ENCODE data around the gene USP12. TPM values are rescaled to one million over a fixed set of nuclear protein-coding genes. Genes with fewer than 3 reads are reported as not detected.

USP12 gene
- total RNA-seq, 2 donors from 2014 or later, result 22.6 to 40.5 TPM

DNA sequence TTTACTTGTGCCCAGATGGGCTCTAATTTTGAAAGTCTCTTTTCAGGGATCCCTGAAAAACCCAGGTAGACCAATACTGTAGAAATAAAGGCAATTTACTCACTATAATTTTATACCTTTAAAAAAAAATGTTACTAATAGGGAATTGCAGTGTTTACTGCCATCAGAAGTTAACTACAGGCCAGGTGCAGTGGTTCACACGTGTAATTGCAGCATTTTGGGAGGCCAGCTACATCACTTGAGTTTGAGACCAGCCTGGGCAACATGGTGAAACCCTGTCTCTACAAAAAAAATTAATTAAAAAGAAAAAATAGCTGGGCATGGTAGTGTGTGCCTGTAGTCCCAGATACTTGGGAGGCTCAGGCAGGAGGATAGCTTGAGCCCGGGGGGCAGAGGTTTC is 10.2 kb downstream of the USP12 start:
- ATAC-seq (ENCODE audit: insufficient number of reproducible peaks, low FRiP score, low read depth), result no peak
- no peaks in the 10 kb centered on the region for H3K36me3 ChIP-seq
- no peak for DNase-seq (ENCODE audit: low spot score)
- no peaks in the 10 kb centered on the region for H3K27me3 ChIP-seq (replicated peaks; ENCODE audit: insufficient read depth)
- H3K4me3 ChIP-seq, result no peak overlapping the region
- peaks cover 2% of the 10 kb centered on the region for H3K9me3 ChIP-seq
- peaks cover 18 to 60% of the 10 kb centered on the region in 2 donors for H3K4me1 ChIP-seq (ENCODE audit: control insufficient read depth in 1 of 2, low read depth in 2 of 2)
- H3K27ac ChIP-seq, result no peak overlapping the region
- TF ChIP-seq, protein P1, sequence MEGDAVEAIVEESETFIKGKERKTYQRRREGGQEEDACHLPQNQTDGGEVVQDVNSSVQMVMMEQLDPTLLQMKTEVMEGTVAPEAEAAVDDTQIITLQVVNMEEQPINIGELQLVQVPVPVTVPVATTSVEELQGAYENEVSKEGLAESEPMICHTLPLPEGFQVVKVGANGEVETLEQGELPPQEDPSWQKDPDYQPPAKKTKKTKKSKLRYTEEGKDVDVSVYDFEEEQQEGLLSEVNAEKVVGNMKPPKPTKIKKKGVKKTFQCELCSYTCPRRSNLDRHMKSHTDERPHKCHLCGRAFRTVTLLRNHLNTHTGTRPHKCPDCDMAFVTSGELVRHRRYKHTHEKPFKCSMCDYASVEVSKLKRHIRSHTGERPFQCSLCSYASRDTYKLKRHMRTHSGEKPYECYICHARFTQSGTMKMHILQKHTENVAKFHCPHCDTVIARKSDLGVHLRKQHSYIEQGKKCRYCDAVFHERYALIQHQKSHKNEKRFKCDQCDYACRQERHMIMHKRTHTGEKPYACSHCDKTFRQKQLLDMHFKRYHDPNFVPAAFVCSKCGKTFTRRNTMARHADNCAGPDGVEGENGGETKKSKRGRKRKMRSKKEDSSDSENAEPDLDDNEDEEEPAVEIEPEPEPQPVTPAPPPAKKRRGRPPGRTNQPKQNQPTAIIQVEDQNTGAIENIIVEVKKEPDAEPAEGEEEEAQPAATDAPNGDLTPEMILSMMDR (IDR thresholded peaks at IDR 0.05), result no peak

DNA sequence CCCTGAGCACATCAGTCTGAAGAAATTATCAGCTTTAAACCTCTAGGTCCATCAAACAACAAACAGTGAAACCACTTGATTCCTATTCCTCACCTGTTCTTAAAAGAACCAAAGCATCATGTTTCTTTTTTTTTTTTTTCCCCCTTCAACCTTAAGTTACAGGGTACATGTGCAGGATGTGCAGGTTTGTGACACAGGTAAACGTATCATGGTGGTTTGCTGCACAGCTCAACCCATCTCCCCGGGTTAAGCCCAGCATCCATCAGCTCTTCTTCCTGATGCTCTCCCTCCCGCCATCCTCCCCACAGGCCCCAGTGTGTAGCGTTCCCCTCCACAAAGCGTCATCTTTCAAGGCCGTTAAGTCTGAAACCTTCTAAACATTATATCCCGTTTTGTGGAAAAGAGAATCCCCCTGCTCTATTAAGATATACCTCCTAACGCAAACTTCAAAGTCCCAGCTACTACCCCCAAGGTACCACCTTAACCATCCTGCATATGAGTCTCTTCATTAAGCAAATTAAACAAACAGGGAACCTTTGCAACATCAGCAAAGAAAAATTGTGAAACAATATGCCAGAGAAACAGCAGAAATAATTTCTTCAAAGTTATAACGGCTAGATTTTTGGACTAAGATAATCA is 10.8 kb downstream of the USP12 start:
- Histone ChIP-seq H3K4me1 (ENCODE audit: control insufficient read depth in 1 of 2, low read depth in 2 of 2) (peaks cover 18 to 54% of the 10 kb centered on the region in 2 donors), H3K27ac (no peak overlapping the region), H3K4me3 (no peak overlapping the region), H3K9me3 (peaks cover 3% of the 10 kb centered on the region), H3K27me3 (replicated peaks; ENCODE audit: insufficient read depth) (no peaks in the 10 kb centered on the region), H3K36me3 (no peaks in the 10 kb centered on the region)
- TF ChIP-seq, protein P1 (IDR thresholded peaks at IDR 0.05), result no peak
- DNase-seq (ENCODE audit: low spot score), result no peak
- no peak for ATAC-seq (ENCODE audit: insufficient number of reproducible peaks, low FRiP score, low read depth)

DNA sequence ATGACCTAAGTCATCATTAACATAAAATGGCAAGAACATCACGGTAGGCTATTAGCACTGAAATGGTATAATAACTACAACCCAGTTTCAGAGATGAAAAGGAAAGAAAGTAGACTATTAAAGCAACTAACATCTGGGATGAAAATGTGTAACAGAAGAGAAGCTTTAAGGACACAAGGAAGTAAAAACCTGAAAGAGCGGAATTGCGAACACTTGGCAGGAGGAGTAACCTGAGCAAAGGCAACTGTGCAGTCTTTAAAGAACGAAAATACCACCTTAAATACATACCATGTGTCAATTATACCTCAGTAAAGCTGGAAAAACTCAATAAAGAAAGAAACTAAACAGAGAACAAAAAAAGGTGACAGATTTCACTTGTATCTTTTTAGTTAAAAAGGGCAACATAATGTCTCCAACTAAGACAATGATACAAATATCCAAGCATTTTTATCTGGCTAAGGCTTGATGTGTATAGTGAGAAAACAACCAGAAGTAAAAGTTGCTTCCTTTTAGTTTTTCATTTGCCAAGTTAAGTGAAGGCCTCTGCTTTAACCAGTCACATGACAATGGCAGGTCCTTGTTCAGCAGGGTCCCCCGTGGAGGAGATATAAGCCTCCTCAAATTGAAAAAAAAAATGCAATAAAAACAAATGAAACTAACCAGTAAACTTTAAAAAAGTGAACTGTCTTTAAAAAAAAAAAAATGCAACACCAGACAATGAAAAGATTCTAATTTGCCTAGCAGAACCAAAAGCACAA is 11.6 kb downstream of the USP12 start:
- no peak overlapping the region for H3K27ac ChIP-seq
- H3K4me3 ChIP-seq, result no peak overlapping the region
- H3K4me1 ChIP-seq (ENCODE audit: control insufficient read depth in 1 of 2, low read depth in 2 of 2), result peaks cover 18 to 50% of the 10 kb centered on the region in 2 donors
- TF ChIP-seq, protein P1 (IDR thresholded peaks at IDR 0.05), result no peak
- no peak for ATAC-seq (ENCODE audit: insufficient number of reproducible peaks, low FRiP score, low read depth)
- H3K27me3 ChIP-seq (replicated peaks; ENCODE audit: insufficient read depth), result no peaks in the 10 kb centered on the region
- no peak for DNase-seq (ENCODE audit: low spot score)
- H3K9me3 ChIP-seq, result peaks cover 3% of the 10 kb centered on the region
- no peaks in the 10 kb centered on the region for H3K36me3 ChIP-seq

DNA sequence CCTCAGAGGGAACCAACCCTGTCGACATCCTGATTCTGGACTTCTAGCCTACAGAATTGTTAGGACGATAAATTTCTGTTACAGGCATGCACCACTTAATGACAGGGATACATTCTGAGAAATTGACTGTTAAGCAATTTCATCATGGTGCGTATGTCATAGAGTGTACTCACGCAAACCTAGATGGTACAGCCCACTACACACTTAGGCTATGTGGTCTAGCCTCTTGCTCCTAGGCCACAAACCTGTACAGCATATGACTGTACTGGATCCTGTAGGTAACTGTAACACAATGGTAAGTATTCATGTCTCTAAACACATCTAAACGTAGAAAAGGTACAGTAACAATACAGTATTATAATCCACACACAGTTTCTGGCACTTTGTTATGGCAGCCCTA is 13.3 kb downstream of the USP12 start:
- H3K4me1 ChIP-seq (ENCODE audit: control insufficient read depth in 1 of 2, low read depth in 2 of 2), result peaks cover 14 to 34% of the 10 kb centered on the region in 2 donors
- TF ChIP-seq, protein P1 (IDR thresholded peaks at IDR 0.05), result no peak
- no peak for DNase-seq (ENCODE audit: low spot score)
- peaks cover 3% of the 10 kb centered on the region for H3K9me3 ChIP-seq
- H3K4me3 ChIP-seq, result no peak overlapping the region
- no peaks in the 10 kb centered on the region for H3K27me3 ChIP-seq (replicated peaks; ENCODE audit: insufficient read depth)
- H3K27ac ChIP-seq, result no peak overlapping the region
- no peaks in the 10 kb centered on the region for H3K36me3 ChIP-seq
- ATAC-seq (ENCODE audit: insufficient number of reproducible peaks, low FRiP score, low read depth), result no peak

- no peak for ATAC-seq (ENCODE audit: insufficient number of reproducible peaks, low FRiP score, low read depth)
These were observed 19.6 kb downstream of the USP12 start for GRCh38 chr13:27151798-27152599.

More at GRCh38 chr13:27151798-27152599, 19.6 kb downstream of the USP12 start:
- TF ChIP-seq, protein P1 (IDR thresholded peaks at IDR 0.05), result no peak
- DNase-seq (ENCODE audit: low spot score), result no peak
- Histone ChIP-seq H3K4me1 (ENCODE audit: control insufficient read depth in 1 of 2, low read depth in 2 of 2) (peaks cover 5 to 12% of the 10 kb centered on the region in 2 donors), H3K27ac (no peak overlapping the region), H3K36me3 (no peaks in the 10 kb centered on the region), H3K27me3 (replicated peaks; ENCODE audit: insufficient read depth) (no peaks in the 10 kb centered on the region), H3K9me3 (peaks cover 3% of the 10 kb centered on the region), H3K4me3 (no peak overlapping the region)
